22Rv1 (cell line): ENCODE results near the gene LAMC1.
"Not testable (repeated sequence)": the region's sequence is repeated elsewhere in the genome, so short reads cannot be mapped to it uniquely, and the experiment has no call there.

Experiments
- H3K27ac ChIP-seq: fragments of 450-650 bp; 2 replicates; pipeline ENCODE4 v1.5.1; 2017
- ZFX ChIP-seq: fragments of 450-650 bp; IDR thresholded peaks from 2 replicates; pipeline ENCODE4 v1.6.1; 2017; ENCODE audit warnings: antibody characterized with exemption, borderline replicate concordance
- TF ChIP-seq, protein P1 (sequence below): fragments of 450-650 bp; IDR thresholded peaks from 2 replicates; pipeline ENCODE4 v1.5.1; 2017; ENCODE audit warnings: mild to moderate bottlenecking

Gene LAMC1

DNA sequence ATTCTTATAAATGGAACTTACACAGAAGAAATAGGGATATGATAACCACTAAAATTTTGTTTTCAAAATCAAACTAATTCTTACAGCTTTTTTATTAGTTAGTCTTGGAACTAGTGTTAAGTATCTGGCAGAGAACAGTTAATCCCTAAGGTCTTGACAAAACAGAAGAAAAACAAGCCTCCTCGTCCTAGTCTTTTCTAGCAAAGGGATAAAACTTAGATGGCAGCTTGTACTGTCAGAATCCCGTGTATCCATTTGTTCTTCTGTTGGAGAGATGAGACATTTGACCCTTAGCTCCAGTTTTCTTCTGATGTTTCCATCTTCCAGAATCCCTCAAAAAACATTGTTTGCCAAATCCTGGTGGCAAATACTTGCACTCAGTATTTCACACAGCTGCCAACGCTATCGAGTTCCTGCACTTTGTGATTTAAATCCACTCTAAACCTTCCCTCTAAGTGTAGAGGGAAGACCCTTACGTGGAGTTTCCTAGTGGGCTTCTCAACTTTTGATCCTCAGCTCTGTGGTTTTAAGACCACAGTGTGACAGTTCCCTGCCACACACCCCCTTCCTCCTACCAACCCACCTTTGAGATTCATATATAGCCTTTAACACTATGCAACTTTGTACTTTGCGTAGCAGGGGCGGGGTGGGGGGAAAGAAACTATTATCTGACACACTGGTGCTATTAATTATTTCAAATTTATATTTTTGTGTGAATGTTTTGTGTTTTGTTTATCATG, 120.5 kb downstream of the LAMC1 start:
- no peak for TF ChIP-seq ZFX
- TF ChIP-seq, protein P1, sequence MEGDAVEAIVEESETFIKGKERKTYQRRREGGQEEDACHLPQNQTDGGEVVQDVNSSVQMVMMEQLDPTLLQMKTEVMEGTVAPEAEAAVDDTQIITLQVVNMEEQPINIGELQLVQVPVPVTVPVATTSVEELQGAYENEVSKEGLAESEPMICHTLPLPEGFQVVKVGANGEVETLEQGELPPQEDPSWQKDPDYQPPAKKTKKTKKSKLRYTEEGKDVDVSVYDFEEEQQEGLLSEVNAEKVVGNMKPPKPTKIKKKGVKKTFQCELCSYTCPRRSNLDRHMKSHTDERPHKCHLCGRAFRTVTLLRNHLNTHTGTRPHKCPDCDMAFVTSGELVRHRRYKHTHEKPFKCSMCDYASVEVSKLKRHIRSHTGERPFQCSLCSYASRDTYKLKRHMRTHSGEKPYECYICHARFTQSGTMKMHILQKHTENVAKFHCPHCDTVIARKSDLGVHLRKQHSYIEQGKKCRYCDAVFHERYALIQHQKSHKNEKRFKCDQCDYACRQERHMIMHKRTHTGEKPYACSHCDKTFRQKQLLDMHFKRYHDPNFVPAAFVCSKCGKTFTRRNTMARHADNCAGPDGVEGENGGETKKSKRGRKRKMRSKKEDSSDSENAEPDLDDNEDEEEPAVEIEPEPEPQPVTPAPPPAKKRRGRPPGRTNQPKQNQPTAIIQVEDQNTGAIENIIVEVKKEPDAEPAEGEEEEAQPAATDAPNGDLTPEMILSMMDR: no peak
- no peak overlapping the region for H3K27ac ChIP-seq

DNA sequence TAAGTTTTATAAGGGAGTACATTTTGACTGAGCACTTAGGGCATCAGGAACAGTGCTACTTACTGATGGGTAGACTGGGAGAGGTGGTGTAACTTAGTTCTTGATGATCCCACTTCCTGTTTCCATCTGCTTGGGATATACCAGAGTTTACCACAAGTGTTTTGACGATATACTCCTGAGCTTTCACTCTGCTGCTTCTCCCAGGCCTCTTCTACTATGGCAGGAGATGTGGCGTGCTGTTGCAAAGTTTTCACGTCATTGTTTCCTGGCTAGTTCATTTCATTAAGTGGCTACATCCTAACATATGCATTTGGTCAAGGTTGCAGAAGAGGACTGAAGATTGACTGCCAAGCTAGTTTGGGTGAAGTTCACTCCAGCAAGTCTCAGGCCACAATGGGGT, 121.5 kb downstream of the LAMC1 start:
- no peak overlapping the region for H3K27ac ChIP-seq
- TF ChIP-seq, protein P1: no peak
- TF ChIP-seq ZFX: no peak

- H3K27ac ChIP-seq: no peak overlapping the region
- TF ChIP-seq, protein P1: no peak
- no peak for TF ChIP-seq ZFX
These were observed 124.5 kb downstream of the LAMC1 start for GRCh38 chr1:183147735-183148134.

- H3K27ac ChIP-seq: no peak overlapping the region
- no peak for TF ChIP-seq ZFX
- TF ChIP-seq, protein P1: no peak
These were observed 125.4 kb downstream of the LAMC1 start for GRCh38 chr1:183148599-183148998.

DNA sequence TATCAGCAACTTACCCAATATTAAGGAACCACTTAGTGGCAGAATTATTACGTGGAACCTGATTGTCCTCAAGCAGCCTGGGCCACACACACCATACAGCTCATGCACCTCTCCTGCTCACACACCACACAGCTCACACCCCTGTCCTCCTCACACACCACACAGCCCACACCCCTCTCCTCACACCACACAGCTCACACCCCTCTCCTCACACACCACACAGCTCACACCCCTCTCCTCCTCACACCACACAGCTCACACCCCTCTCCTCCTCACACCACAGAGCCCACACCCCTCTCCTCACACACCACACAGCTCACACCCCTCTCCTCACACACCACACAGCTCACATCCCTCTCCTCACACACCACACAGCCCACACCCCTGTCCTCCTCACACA, 126.1 kb downstream of the LAMC1 start:
- no peak overlapping the region for H3K27ac ChIP-seq
- TF ChIP-seq, protein P1: no peak
- no peak for TF ChIP-seq ZFX

- H3K27ac ChIP-seq: not testable (repeated sequence)
These were observed 126.8 kb downstream of the LAMC1 start for GRCh38 chr1:183150032-183150431.

- no peak for TF ChIP-seq ZFX
- TF ChIP-seq, protein P1: no peak
- H3K27ac ChIP-seq: no peak overlapping the region
These were observed 127.2 kb downstream of the LAMC1 start for GRCh38 chr1:183150445-183150844.

DNA sequence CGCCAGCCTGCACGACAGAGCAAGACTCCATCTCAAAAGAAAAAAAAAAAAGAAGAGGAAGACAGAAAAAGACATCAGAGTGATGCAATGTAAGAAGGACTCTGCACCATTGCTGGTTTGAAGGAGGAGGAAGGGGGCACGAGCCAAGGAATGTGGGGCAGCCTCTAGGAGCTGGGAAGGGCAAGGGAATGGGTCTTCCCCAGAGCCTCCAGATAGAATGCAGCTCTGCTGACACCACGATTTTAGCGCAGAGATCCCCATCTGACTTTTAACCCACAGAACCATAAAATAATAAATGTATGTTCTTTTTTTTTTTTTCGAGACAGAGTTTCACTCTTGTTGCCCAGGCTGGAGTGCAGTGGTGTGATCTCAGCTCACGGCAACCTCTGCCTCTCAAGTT, 129.0 kb downstream of the LAMC1 start:
- TF ChIP-seq ZFX: no peak
- TF ChIP-seq, protein P1: no peak
- H3K27ac ChIP-seq: no peak overlapping the region
